NCI-H2029 treated with DMSO at 0.1 percent for 48 hours (cell line): ENCODE data around the gene BBS1.
A peak's percentile ranks its signal among the peaks of the same experiment; 100 is the strongest.
"Not testable (repeated sequence)": the region's sequence is repeated elsewhere in the genome, so short reads cannot be mapped to it uniquely, and the experiment has no call there.

ENCODE experiments used
- DNase-seq: peaks from one replicate; lab custom pipeline; 2025; lab: John Stamatoyannopoulos, UW

The BBS1 gene

DNA sequence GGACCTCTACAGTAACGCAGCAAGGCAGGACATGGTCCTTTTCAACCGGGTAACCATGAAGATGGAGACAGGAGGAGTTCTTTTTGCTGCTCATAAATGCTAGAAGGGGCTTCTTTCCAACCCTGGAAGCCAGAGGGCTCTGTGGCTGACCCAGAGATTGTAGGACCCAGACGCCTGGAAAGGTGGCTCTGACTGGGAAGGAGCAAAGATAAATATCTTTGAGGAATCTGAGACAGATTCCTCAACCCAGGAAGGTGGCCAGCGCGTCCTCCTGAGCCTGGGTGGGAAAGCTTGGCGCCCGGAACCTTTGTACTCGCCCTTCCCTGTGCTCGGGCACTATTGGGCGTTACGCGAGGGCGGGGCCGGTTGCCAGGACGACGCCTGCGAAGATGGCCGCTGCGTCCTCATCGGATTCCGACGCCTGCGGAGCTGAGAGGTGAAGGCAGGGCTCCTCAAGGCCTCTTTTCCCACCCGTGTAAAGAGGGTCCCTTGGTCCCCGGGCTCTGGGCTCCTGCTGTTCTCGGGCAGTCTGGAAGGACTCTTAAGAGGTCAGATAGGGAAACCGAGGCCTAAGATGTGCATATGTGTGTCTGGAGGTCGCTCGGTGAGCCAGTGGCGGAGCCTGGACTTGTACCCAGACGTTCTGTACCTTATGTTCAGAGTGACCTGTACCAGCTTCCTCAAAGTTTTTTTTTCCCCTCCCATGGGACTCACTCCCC lies at the start of gene BBS1:
TSS of gene BBS1 (plus strand) at position 365 of the 719 bp plus-strand sequence. CDS start at position 390, 25 bp downstream.
- DNase-seq = peak; percentile 29

DNA sequence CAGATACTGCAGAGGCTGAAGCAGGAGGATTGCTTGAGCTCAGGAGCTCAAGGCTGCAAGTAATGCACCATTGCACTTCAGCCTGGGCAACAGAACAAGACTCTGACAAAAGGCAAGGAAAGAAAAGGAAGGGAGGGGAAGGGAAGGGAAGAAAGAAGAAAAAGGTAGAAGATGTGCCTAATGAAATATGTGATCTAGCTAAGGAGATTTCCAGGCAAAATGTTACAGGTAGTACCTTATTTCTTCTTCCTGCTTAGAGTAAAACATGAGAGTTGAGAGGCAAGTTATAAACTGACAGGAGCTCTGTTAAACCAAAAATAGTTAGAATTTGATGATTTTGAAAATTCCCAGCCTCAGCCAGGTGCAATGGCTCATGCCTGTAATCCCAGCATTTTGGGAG lies 48.4 kb upstream of the BBS1 start:
- no peak for DNase-seq

DNA sequence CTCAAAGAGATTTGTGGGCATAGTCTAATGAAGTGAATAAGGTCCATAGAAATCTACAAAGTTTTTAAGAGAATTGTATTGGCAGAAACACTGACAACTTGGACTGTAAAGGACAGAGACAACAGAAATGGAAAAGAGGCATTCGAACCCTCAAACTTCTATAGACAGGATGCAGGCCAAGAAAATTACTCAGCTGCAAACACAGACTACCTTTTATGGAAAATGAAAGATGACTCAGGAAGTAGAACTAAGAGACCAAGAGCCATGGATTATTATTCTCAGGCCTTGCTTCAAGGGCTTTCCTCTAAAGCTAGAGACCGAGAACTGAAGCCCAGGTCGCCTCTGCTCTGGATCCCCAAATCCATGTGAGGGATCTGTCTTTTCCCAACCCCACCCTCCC lies 47.5 kb upstream of the BBS1 start:
- DNase-seq = no peak

DNA sequence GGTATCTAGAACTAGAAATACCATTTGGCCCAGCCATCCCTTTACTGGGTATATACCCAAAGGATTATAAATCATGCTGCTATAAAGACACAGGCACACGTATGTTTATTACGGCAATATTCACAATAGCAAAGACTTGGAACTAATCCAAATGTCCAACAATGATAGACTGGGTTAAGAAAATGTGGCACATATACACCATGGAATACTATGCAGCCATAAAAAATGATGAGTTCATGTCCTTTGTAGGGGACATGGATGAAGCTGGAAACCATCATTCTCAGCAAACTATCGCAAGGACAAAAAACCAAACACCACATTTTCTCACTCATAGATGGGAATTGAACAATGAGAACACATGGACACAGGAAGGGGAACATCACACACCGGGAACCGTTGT lies 46.3 kb upstream of the BBS1 start:
- DNase-seq = not testable (repeated sequence)

DNA sequence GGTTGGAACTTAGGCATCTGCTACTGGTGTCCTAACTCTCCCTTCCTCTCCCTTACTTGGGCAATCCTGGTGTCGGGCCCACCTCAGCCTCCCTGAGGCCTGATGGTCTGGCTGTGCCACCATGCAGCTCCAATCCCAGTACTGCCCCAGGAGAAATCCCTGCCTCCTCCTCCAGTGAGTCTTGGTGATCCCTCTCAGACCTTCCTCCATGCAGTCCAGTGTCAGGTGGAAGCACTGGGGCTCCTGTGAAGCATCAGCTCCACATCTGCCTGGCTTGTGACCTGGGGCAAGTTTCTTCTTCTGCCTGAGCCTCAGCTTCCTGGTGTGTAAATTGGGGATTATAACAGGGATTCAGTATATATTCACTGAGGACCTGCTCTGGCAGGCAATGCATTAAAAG lies 45.5 kb upstream of the BBS1 start:
- DNase-seq = no peak

DNA sequence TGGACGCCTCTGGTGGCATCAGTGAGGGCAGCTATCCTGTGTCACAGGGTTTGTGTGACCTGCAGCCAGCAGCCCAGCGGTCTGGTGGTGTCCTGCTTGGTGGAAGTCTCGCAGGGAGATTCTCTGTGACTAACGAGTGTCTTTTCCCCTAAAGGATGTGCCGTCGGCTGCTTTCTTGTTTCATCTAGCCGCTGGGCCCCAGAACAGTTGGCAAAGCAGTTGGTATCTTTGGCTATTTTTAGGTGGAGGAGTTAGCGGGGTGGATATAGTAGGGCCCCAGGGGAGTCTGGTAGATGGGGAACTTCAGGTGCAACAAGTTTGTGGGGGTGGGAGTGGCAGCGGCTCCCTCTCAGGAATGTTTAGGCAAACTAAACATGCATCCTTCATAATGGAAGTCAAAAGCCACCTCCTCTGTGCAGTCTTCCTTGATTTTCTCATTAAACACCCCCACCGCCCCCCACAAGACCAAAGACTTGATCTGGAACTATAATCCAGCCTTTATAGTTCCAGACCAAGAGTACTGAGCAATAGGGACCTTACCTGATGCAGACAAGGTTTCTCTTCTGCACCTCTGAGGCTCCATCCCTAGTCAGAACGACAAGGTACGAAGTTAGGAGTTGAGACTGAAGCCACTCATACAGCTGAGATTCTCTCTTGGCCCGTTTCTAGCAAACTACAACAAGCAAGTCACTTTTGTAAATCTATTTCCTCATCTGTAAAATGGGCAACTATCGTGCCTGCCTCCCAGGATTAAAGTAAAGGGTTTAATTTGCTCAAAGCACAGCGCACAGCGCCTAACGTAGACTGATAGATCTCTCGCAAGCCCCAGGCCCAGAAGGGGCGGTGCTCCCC lies 44.8 kb upstream of the BBS1 start:
- no peak for DNase-seq

DNA sequence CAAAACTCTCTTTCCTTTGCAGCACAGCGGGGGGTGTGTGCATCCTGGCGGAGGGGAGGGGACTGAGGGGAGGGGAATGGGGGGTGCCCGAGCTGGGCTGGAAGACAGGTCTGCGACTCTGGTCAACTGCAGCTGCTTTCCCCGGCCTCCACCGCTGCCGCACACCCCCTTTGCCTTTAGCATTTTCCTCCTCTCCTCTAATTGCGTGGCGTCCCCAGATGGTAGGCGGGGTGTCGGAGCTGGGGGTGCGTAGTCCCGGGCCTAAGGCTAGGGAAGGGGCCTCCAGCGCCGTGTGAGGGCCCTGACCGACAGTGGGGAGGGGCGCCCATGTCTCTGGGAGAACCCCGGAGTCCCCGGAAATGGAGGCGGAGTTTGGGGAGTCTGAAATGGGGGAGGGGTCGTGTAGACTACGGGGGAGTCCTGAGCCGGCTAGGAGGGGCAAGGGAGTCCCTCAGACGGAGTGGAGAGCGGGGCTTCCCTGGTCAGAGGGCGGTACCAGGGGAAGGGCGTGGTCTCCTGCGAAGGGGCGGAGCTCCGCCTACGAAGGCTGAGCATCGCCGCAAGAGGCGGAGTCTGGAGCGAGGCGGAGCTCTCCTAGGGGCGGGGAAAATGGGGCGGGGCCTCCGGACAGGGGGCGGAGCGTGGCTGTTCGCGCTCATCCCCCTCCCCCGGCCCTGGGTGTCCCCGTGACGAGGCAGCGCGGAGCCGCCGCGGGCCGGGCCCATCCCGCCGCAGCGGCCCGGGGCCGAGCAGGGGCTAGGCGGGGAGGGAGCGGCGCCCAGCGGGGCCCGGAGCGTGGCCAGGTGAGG lies 44.0 kb upstream of the BBS1 start, which contains the start of gene PELI3:
TSS of gene PELI3 (plus strand) at position 681 of the 809 bp plus-strand sequence. CDS start 1,224 bp downstream, outside the sequence.
- DNase-seq = peak; percentile 63

DNA sequence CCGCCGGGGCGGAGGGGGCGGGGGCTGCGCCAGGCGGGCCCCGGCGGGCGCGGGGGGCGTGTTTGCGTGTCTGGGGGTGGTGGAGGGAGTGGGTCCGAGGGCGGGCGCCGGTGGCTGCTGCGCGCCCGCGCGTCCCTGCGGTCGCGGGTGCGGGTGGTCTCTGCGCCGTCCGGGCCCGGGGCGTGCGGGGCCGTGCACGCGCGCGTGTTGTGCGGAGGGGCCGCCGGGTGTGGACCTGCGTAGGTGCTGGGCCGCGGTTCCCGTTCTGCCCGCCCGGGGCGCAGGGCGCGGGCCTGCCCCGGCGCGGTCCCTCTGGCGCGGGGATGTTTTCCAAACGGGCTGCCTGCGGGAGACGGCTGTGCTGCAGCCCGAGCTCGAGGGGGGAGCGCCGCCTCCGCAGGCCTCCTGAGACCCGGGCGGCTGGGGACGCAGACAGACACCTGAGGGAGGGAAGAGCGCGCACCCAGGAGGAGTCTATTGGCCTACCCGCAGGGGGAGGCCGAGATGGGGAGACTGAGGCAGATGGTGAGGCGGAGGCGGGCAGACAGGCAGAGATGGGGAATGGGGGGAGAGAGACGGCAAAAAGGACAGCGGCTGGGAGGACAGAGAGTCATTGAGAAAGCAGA lies 43.3 kb upstream of the BBS1 start:
- DNase-seq = no peak

DNA sequence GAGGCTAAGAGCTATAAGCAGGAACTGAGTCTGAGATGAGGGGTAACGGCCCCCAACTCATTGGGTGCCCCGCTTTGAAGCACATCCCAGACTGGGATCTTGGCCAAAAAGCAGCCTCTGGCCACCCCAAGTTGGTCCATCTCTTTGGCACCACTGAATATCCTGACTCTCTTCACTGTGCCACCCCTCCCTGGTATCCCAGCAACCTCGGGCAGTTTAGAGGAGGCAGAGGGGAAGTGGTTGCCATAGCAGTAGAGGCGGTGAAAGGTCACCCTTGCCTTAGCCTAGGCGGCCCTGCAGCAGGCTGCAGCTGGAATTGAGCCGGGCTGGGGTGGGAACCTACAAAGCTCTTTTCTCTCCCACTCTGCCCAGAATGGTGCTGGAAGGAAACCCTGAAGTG lies 42.7 kb upstream of the BBS1 start:
- DNase-seq = no peak

DNA sequence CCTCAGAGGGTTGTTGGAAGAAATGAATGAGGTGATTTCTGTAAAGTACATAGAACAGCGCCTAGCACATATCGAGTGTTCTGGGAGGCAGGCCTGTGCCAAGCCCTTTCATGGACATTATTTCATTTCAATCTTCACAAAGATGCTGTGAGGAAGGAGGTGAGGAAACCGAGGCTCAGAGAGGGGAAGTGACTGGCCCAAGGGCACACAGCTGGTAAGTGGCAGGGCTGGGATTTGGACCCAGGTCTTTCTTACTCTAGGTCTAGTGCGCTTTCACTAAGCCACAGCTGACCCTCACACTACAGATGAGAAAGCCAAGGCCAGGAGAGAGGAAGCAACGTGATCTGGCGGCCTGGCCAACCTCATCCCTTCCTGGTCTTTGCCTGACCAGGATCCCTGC lies 41.7 kb upstream of the BBS1 start:
- DNase-seq = no peak

DNA sequence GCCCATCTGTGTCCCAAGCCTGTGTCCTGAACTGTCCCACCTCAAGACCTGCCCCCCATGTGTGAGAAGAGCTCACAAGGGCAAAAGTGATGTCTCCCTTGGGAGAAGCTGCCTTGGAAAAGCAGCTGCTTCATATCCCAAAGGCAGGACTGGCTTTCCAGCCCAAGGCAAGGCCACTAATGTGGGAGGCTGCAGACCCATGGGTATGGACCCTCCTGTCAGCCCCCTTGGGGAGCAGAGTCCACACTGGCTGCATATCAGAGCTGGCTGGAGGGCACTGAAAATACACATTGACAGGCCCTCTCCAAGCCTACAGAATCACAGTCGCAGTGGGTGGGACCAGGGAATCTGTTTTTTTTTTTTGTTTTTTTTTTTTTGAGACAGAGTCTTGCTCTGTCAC lies 41.0 kb upstream of the BBS1 start:
- DNase-seq = no peak

DNA sequence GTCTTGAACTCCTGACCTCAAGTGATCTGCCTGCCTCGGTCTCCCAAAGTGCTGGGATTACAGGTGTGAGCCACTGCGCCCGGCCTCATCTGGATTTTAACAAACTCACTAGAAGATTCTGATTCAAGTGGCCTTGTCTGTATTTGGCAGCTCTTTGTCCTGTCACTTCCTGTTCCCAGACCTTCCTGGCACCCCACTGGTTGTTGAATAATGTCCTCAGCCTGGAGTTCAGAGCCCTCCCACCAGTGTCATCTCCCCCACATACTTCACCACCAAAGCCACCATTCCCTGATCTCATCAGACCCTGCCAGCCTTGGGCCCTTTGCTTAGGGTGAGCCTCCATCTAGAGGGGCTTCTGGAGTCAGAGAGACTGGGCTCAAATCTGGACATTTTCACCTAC lies 40.4 kb upstream of the BBS1 start:
- no peak for DNase-seq

DNA sequence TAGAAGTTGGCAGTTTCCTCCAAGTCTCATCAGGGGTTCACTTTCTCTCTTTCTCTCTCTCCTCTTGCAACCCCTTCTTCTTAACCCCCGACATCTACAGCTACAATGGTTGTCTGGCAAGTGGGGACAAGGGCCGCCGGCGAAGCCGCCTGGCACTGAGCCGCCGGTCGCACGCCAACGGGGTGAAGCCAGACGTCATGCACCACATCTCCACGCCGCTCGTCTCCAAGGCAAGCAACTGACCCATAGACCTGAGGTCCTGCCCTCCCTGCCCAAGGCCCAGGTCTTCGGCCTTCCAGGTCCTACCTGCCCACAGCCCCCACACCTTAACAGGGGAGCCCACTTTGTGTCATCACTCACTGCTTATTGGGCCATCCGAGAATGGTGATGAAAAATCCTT lies 39.3 kb upstream of the BBS1 start:
- no peak for DNase-seq

DNA sequence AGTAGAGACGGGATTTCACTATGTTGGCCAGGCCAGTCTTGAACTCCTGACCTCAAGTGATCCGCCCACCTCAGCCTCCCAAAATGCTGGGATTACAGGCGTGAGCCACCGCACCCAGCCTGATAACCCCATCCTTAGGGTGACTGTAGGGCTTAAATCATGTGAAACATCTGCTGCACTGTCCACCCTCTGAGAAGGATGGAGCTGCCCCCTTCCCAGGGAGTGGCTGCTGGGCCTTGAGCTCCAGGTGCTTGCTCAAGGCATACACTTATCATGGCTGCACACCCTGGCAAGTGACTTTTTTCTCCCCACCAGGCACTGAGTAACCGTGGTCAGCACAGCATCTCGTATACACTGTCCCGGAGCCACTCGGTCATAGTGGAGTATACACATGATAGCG lies 38.4 kb upstream of the BBS1 start:
- no peak for DNase-seq

DNA sequence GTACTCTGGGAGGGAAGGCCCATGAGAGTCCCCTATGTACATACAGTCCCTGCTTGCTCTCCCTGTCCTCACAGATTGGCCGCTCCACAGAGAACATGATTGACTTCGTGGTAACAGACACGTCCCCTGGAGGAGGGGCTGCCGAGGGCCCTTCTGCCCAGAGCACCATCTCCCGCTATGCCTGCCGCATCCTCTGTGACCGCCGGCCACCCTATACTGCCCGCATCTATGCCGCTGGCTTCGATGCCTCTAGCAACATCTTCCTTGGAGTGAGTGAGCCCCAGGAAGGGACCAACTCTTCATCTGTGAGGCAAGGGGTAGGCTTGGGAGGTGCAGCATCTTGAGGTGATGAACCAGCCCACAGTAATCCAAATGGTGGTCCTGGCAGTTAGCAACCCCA lies 37.3 kb upstream of the BBS1 start:
- DNase-seq = no peak

DNA sequence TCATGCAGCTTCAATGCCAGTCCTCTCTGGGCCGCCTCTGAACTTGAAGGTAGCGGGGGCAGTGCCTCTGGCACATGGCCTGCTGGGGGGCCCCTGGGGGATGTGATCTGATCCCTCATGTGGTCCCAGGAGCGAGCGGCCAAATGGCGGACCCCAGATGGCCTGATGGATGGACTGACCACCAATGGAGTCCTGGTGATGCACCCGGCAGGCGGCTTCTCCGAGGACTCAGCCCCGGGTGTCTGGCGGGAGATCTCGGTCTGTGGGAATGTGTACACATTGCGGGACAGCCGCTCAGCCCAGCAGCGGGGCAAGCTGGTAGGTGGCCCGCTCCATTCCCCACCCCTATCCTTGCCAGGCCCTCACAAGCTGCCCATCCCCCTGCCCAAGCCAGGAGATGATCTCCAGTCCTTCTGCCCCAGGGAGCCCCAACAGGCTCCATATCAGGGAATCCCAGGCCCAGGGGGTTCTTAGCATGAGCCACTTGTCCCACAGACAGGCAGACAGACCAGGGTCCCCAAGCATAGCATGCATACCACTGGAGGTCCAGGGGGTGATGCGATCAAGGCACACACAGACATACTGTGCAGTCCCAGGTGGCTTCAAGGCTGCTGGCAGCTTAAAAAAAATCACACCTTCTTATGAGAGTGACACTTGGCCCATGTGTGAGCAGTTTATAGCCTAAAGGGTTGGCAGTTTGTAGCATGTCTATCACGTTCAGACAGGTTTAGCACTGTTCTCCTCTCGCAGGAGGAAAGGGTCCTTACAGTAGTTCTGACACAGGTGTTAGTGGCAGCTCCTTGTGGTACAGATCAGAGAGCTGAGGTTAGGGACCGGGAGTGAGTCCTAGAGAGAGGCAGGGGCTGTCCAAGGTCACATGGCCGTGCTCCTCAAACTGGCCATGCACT lies 36.6 kb upstream of the BBS1 start:
- no peak for DNase-seq

DNA sequence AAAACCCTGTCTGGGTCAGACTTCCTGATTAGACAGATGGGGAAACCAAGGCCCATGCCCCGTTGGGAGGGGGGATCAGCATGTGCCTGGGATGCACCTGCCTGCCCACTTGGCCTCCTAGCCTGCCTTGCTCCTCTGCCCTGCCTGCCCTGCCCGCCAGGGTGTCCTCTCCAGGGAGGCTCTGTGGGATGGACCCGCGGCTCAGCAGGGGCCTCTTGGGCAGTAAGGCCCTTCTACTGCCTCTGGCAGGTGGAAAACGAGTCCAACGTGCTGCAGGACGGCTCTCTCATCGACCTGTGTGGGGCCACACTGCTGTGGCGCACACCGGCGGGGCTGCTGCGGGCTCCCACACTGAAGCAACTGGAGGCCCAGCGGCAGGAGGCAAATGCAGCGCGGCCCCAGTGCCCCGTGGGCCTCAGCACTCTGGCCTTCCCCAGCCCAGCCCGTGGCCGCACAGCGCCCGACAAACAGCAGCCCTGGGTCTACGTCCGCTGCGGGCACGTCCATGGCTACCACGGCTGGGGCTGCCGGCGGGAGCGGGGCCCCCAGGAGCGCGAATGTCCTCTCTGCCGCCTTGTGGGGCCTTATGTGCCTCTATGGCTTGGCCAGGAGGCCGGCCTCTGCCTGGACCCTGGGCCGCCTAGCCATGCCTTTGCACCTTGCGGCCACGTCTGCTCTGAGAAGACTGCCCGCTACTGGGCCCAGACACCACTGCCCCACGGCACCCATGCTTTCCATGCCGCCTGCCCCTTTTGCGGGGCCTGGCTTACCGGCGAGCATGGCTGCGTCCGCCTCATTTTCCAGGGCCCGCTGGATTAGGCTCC lies 34.9 kb upstream of the BBS1 start:
- DNase-seq = no peak

DNA sequence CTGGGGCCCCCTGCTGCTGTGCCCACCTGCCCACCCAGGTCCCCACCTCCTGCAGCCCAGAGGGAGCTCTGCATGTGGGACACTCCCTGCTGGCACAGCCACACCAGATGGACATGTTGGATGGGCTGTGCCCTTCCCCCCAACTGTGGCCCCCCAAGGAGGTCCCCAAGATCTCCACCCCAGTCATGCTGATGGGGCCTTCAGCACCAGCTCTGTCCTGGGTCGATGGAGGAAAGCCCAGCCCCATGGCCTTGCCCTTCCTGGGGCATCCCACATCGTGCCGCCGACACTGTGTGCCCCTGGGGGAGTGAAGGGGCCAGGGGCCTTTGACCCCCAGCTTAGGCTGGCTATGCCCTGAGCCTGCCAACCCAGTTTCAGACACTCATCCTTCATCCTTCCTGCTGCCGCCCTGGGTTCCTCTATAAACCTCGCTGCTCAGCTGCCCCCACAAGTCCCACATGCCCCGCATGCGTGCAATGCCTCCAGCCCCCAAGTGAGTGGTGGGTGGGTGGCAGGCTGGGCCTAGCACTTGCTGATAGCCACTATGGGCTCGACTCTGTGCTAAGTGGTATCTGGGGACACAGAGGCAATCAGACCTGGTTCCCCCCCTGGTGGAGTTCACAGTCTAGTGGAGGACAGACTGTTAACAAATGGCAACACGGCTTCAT lies 34.1 kb upstream of the BBS1 start:
- no peak for DNase-seq

DNA sequence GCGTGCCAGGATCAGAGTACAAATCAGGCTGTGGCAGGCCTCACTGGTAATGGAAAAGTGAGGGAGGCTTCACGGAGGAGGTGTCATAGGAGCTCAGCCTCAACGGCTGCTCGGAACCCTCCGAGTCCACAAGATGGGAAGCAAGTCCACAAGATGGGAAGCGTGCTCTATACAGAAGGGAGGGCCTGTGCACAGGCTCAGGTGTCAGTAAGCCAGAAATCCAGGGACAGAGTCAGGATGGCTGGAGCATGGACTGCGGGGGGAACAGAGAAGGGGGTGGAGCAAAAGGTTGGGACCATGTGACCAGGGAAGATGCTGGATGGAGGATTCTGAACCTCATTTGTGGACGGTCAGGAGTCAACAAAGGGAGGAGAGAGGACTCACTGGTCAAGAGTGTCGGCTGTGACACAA lies 33.6 kb upstream of the BBS1 start:
- DNase-seq = no peak
